ENCODE measurements around the gene IGLL5.
A peak's percentile ranks its signal among the peaks of the same experiment; 100 is the strongest.

The IGLL5 gene

GRCh38 chr22:22940961-22941605 is 53.5 kb downstream of the IGLL5 start:
- TF ChIP-seq CTCF (conservative IDR thresholded peaks at IDR 0.05; ENCODE audit: low read length) = no peak
- H3K4me3 ChIP-seq (ENCODE audit: low read length) = no peak overlapping the region
- DNase-seq (ENCODE audit: low read depth) = no peak

GRCh38 chr22:22941831-22942510 is 54.4 kb downstream of the IGLL5 start:
- no peak overlapping the region for H3K4me3 ChIP-seq (ENCODE audit: low read length)
- DNase-seq (ENCODE audit: low read depth) = no peak
- TF ChIP-seq CTCF (conservative IDR thresholded peaks at IDR 0.05; ENCODE audit: low read length) = no peak

DNA sequence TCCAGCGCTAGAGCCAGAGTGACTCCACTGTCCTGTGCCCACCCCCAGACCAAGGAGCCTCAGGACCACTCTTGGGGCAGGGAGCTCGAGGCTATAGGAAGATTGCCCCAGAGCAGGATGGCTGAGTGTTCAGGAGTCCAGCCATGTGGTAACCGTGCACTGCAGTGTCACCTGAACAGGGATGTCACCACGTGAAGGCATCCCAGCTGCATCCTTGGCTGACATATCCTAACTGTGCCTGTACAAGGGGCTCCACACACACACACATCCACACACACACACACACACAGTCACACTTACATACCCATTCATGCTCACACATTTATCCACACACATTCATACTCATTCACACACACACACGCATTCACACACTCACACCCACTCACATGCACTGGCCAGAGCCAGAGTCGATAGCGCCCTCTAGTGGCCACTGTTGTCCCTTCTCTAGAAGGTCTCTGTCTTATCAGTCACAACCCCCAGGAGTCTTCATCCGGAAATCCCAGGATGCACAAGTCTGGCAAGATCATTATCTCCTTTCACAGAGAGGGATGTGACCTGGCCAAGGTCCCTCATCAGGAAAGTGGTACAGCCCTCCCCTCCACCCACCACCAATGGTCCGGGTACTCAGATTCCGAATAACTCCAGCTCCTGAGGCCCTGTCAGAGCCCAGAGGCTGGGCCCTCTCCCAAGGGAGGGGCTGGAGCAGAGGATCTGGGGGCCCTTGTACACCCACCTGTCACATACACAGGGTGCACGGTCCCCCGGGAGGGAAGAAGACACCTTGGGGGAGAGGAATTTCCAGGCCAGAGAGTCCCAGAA is 55.1 kb downstream of the IGLL5 start:
- no peak overlapping the region for H3K4me3 ChIP-seq (ENCODE audit: low read length)
- TF ChIP-seq CTCF (conservative IDR thresholded peaks at IDR 0.05; ENCODE audit: low read length) = peak; percentile 79
- DNase-seq (ENCODE audit: low read depth) = peak; percentile 49

DNA sequence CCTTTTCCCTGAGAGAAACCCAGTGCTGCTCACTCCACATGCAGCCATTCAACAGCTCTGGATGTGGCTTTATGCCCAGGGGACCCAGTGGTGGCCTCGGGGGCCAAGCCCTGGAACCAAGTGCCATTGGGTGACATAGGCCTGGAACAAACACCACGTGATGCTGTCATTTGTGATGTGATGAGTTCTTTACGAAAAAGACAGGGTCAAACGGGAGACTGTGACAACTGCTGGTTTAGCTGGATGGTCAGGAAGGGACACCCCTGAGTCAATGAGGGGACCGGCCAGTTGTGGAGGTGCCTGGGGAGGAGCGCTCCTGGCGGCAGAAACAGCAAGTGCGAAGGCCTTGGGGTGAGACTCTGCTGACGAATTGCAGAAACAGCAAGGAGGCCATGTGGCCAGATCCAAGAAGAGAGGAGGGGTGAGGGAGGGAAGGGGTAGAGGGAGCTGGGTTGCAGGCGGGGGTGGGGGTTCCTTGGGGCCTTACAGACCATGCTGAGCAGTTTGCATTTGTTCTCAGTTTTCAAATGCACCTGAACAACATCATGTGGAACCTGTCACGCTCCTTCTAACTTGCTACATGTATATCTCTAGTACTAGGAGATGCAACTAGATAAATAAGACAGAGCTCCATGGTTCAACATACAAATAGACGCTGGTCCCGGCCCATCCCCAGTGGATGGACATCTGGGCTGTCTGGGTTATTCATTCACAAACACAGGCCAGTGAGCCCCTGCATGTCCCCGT is 56.1 kb downstream of the IGLL5 start:
- no peak overlapping the region for H3K4me3 ChIP-seq (ENCODE audit: low read length)
- DNase-seq (ENCODE audit: low read depth) = no peak
- no peak for TF ChIP-seq CTCF (conservative IDR thresholded peaks at IDR 0.05; ENCODE audit: low read length)

GRCh38 chr22:22944268-22944985 is 56.8 kb downstream of the IGLL5 start:
- no peak for DNase-seq (ENCODE audit: low read depth)
- H3K4me3 ChIP-seq (ENCODE audit: low read length) = no peak overlapping the region
- no peak for TF ChIP-seq CTCF (conservative IDR thresholded peaks at IDR 0.05; ENCODE audit: low read length)

DNA sequence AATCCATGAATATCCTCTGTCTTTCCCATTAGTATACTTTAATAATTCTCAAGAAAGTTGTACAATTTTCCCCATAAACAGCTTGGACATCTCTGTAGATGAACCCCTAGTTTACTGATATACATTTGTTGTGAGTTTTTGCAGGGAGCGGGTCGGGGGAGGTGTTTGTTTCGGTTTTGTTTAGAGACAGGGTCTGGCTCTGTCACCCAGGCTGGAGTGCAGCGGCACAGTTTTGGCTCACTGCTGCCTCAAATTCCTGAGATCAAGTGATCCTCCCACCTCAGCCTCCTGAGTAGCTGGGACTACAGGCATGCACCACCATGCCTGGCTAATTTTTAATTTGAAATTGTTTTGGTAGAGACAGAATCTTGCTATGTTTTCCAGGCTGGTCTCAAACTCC is 57.6 kb downstream of the IGLL5 start:
- no peak for TF ChIP-seq CTCF (conservative IDR thresholded peaks at IDR 0.05; ENCODE audit: low read length)
- H3K4me3 ChIP-seq (ENCODE audit: low read length) = no peak overlapping the region

More for the DNA sequence above, 57.6 kb downstream of the IGLL5 start:
- no peak for DNase-seq (ENCODE audit: low read depth)

All from AG10803 (cell line).